ENCODE data around the gene PSMF1.

DNA sequence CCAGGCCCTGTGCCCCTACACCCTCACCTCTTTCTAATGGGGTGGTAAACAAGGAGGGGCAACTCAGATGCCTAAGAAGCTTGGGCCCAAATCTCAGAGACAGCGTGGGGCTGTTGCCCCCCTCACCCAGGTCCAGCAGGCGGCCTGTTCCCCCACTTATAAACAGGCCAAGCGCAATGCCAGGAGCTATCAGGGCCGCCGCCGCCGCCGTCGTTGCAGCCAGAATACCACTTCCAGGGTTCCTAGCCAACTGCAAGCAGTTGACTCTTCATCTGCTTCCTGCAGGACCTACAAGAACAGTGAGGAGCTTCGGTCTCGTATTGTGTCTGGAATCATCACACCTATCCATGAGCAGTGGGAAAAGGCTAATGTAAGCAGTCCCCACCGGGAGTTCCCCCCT lies 16.4 kb downstream of the PSMF1 start:
- TF ChIP-seq FOXA1 (IDR thresholded peaks at IDR 0.05) (no peak), LEF1 (IDR thresholded peaks at IDR 0.05; ENCODE audit: borderline replicate concordance) (no peak), HDGF (IDR thresholded peaks at IDR 0.05; ENCODE audit: borderline replicate concordance) (no peak), ELF4 (IDR thresholded peaks at IDR 0.05) (no peak), NFRKB (IDR thresholded peaks at IDR 0.05) (no peak), SUZ12 (IDR thresholded peaks at IDR 0.05) (no peak), SP1 (IDR thresholded peaks at IDR 0.05) (no peak)
